HuH-7.5 (cell line): ENCODE results near the gene ARHGAP45.

Source experiments
- DNase-seq: peaks from one replicate; pipeline ENCODE4 v3.0.0; 2011; ENCODE audit warnings: low spot score

Gene ARHGAP45

DNA sequence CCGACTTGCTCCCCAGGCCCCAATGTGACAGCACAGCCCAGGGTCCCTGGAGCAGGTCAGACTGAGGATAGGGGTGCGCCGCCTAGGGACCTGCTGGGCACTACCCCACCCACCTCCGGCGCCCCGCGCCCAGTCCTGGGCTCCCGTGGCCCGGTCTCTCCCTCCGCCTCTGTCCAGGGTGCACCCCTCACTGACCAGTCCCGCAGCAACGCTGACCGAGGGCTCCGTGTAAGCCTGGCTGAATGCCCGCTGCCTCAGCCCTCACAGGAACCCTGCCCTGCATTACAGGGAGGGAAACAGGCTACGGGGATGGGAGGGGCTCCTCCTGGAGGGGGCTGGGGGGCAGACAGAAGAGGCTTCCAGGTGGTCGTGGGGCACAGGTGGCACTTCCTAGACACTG lies 68.5 kb downstream of the ARHGAP45 start:
- DNase-seq, result no peak

DNA sequence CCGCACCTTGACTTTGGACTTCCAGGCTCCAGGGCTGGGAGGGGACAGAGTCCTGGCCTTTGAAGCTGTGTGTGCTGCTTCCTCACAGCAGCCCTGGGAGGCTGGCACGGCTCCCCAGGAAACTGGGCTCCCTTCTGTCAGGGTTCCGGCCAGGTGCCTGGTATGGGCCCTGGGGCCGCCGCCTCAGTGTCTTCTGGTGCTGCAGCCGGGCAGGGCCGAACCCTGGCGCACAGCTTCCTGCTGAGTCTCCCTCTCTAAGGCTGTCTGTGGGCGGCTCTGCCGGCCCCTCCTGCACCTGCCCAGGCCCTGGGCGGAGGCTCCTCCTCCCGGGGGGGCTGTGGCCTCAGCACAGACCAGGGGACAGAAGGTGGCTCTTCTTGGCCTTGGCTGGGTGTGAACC lies 69.2 kb downstream of the ARHGAP45 start:
- DNase-seq, result no peak
